ENCODE data around the gene SLC46A3.
"Not testable (repeated sequence)": the region's sequence is repeated elsewhere in the genome, so short reads cannot be mapped to it uniquely, and the experiment has no call there.

DNA sequence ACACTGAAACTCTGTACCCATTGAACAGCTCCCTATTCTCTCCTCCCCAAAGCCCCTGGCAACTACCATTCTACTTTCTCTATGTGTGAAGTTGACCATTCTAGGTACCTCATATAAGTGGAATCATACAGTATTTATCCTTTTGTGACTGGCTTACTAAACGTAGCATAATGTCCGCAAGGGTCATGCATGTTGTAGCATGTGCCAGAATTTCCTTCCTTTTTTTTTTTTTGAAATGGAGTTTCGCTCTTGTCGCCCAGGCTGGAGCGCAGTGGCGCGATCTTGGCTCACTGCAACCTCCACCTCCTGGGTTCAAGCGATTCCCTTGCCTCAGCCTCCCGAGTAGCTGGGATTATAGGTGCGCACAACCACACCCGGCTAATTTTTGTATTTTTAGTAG lies 23.7 kb upstream of the SLC46A3 start:
- TF ChIP-seq, protein P1, sequence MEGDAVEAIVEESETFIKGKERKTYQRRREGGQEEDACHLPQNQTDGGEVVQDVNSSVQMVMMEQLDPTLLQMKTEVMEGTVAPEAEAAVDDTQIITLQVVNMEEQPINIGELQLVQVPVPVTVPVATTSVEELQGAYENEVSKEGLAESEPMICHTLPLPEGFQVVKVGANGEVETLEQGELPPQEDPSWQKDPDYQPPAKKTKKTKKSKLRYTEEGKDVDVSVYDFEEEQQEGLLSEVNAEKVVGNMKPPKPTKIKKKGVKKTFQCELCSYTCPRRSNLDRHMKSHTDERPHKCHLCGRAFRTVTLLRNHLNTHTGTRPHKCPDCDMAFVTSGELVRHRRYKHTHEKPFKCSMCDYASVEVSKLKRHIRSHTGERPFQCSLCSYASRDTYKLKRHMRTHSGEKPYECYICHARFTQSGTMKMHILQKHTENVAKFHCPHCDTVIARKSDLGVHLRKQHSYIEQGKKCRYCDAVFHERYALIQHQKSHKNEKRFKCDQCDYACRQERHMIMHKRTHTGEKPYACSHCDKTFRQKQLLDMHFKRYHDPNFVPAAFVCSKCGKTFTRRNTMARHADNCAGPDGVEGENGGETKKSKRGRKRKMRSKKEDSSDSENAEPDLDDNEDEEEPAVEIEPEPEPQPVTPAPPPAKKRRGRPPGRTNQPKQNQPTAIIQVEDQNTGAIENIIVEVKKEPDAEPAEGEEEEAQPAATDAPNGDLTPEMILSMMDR (IDR thresholded peaks at IDR 0.05), result not testable (repeated sequence)
- TF ChIP-seq POLR2A, EP300 (IDR thresholded peaks at IDR 0.05): not testable (repeated sequence)
